GM18868 (cell line): ENCODE data around the gene BRPF1.
"Not testable (repeated sequence)": the region's sequence is repeated elsewhere in the genome, so short reads cannot be mapped to it uniquely, and the experiment has no call there.

Source experiments
- ATAC-seq: cut with Tn5 transposase; IDR thresholded peaks from one replicate; pipeline ENCODE4 v1.9.1; 2021; ENCODE audit warnings: mild to moderate bottlenecking, moderate library complexity; ENCODE audit not compliant: unreplicated experiment

Gene BRPF1

DNA sequence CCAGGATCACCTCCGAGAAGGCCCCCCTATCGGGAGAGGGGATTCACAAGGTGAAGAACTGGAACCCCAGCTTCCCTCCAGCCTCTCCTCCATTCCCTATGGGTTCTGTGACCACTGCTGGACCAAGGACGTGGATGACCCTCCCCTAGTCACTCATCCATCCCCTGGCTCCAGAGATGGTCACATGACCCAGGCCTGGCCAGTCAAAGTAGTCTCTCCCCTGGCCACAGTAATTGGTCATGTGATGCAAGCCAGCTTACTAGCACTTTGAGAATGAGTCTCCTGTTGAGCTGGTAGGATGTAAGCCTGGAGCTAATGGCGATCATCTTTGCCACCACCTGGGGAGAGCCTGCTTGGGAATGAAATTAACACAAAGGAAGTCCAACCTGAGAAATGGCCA, 34.3 kb downstream of the BRPF1 start:
- ATAC-seq = no peak

DNA sequence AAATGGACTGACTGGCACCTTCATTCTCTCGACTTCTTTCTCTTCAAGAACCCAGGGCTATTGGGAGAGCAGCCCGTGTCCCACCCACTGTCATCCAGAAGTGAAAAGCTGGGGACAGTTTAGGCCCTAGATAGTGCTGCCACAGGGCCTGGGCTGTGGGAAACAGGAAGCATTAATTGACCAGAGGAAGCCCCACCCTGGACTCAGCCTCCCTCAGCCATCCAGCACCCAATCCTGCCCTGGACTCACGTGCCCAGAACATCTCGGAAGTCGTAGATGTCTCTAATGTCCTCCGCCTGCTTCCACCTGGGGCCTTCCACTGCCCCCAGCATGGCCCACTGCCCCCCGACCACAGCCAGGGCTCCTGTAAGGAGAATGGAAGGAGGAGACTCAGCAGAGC, 35.9 kb downstream of the BRPF1 start:
- ATAC-seq = no peak

DNA sequence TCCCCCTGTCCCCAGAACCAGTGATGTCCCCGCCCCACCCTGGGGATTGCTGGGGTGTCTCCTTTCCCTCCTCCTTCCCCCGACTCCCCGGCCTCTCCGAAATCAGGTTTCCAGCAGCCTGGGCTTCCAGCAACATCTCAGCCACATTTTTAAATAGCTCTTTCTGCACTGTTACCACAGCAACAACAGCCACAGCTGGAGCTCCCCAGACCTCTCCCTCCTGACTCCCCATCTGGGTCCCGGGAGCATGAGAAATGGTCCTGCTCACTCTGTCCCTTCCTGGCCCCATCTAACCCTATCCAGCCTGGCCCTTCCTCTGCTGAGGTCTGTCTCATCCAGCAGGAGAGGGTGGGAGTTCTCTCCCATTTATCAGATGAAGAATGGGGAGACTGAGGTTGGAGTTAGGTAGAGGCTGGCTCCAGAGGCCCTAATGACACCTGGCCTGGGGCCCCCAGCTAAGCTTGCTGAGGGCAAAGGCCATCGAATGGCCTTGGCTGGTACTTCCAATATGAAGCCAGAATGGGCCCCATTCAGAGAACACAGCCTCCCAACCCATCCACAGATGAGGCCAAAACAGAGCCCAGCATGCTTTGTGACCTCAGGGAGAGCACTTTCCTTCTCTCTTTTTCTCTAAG, 36.7 kb downstream of the BRPF1 start:
- no peak for ATAC-seq

DNA sequence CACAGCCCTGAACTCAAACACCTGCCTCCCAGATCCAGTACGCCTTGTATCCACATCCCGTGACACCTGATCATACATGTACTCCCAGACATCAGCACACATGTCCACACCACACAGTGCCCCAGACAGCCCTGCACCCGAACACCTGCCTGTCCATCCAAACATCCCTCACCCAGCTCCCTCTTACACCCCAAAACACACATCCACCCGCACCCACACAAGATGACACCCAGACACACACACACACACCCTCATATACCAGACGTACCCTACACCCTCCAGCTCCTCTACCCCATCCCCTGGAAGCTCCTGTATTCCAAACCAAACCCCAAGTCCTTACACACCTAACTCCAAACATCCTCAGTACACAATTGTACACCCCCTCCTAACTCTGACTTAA, 37.5 kb downstream of the BRPF1 start:
- no peak for ATAC-seq

DNA sequence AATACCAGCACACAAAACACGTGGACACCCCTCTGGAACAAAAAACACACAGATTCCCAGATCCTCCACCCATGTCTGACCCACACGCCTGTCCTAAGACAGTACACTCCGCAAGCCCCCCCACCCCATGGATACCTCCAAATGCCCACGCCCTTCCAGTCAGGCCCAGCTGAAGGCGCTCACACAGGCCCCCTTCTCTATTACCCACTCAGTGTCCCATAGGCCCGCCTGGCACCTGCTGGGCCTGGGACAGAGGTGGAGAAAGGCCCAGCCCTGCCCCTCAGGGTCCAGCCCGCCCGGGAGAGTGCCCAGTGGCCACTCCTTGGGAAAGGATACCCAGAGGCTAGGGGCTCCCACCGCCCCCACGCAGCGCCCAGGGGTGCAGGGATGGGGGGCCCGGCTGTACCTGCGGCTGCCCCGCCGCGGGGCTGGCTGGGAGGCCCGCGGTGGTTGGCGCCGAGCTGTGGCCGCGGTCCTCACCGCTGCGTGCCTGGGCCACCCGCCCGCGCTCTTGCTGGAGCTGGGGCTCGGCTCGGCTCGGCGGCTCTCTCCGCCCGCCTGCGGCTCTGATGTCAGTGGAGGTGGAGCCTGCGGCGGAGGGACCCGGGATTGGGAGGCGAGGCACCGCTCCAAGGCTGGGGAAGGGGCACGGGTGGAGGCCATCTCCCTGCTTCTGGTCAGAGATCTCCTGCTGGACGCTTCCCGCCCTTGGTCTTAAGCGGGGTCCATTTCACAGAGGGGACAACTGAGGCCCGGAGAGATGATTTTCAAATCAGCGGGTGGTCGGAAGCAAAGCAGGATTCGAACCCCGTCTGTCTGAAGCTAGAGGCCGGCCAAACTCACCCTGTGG, 38.1 kb downstream of the BRPF1 start, which contains the start of gene CAMK1:
Gene CAMK1 (minus strand): TSS at position 522 of the 850 bp plus-strand sequence. CDS start 2,198 bp downstream, outside the sequence.
- peak; percentile 92 for ATAC-seq

DNA sequence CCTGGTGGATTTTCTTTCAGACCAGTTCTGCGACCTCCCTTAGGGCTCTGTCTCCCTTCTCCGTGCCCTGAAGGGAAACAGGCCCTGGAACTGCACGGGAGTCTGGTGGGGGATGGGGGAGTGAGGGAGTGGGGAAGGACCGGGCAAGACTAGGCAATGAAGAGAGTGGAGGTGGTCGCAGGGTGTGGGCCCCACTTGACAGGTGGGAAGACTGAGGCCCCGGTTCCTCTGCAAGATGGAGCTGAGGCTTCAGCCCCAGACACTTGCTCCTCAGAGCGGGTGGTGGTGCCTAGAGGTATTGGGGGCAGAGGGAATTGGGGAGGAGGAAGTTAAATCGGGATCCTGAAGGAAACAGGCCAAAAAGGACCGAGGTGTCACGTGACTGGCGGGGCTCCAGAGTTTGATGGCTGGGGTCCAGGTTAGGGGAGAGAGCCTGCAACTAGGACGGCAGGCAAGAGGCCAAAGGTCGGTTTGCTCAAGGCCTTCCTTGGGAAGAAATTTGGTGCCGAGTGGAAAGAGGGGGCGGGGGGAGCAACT, 38.8 kb downstream of the BRPF1 start:
- no peak for ATAC-seq

DNA sequence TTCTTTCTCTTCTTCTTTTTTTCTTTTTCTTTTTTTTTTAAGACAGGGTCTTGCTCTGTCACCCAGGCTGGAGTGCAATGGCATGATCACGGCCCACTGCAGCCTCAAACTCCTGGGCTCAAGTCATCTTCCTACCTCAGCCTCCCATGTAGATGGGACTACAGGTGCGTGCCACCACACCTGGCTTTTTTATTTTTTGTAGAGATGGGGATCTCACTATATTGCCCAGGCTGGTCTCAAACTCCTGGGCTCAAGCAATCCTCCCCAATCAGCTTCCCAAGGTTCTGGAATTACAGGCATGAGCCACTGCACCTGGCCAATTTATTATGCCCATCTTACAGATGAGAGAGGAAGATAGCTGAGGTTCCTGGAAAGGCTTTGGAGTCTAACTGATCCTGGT, 39.5 kb downstream of the BRPF1 start:
- not testable (repeated sequence) for ATAC-seq

DNA sequence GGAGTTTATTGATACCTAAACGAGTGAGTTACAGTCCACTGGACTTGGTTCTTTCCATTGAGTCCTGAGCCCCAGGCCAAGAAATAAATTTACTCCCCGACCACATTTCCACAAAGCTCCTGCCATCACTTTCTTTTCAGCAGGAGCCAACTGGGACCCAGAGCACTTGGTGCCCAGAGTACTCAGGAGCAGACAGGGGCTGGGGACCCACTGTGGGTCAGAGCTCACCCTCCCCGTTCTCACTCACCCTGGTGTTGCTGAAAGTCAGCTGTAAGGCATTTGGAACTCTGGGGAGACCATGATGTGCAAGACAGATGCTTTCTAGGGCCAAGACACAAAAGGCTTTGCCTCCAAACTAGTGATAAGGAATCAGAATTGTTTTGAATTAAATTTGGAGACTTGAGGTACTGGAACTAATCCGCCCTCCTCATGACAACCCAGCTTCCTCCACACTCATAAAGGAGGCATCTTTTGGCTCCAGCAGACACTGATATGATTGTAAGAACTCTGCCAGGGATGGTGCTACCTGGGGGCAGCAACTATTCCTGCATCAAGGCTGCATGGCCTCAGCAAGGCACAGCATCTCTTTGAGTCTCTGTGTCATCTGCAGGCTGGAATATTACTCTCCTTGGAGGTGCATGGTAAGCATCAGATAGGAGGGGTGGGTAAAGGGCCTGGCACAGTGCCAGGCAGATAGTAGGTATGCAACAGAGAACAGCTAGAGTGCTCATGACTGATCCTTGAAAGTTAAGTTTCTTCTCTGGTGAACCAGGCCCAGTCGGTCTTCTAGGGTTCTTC, 45.6 kb downstream of the BRPF1 start:
- ATAC-seq = no peak

DNA sequence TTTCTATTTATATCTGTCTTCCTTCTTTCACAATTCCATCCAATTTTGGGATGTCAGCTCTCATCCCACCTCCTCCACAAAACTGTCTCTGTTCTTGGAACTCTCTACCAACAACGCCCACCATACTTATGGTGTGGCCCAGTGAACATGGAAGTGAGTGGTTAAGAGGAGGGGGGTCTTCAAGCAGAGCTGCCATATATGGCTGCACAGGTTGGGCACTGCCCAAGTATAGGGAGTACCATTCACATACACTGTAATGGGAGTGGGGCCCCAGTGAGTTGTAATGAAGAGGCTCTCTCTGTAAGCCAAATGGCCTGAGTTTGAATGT, 46.1 kb downstream of the BRPF1 start:
- ATAC-seq = no peak

DNA sequence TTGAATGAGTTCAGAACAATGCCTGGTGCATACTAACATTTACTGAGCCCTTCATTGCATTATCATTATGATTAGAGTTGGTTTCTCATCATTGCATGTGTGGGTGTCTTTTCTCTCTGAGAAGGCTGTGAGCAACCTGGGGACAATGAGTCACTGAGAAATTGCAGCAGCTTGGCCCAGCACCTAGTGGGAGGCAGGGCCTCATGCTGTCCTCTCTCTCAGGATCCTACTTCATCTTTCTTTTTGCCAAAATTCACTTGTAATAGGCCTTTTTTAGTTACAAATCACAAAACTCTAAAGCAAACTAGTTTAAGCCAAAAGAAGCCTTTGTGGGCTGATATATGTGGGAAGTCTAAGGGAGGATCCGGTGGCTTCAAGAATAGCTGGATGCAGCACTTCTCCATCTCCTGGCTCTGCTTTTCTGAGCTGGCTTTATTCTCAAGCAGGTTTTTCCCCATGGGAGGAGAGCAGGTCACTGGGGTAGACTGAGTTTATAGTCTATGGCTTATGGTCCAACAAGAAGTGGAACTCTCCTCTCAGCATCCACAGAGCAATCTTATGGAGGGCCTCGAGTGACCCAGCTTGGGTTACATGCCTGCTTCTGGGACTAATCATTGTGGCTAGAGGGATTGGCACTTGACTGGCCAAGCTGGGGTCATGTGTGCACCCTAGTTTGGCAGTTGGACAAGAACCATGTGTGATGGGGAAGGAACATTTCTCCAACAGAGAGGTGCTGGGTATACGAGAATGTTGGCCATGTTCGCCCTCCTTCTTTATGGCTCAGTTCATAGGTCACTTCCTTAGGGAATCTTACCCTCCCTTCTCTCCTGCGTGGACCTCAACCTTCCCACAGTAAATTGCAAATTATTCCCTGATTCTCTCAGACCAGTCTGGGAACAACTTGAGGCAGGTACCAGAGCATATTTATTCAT, 46.9 kb downstream of the BRPF1 start:
- no peak for ATAC-seq

DNA sequence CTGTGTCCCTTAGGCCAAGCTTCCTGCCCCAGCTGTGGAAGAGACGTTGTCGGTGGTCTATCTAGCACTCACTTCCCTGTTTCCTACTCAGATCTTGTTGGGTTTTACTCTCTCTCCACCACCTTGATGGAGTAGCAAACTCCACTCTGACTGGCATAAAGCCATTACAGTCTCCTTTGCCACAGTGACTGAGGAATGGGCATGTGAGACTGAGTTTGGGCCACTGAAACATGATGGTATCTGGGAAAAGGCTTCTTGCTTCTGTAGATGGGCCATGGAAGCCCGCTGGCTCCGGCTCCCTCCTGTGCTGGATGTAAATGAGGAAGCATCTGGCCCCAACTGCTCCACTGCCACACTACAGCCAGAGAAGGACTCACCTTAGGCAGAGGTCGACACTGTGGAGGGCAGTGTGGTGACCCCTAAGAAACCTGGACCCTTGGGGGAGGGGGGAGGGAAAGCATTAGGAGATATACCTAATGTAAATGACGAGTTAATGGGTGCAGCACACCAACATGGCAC, 47.6 kb downstream of the BRPF1 start:
- ATAC-seq = no peak

DNA sequence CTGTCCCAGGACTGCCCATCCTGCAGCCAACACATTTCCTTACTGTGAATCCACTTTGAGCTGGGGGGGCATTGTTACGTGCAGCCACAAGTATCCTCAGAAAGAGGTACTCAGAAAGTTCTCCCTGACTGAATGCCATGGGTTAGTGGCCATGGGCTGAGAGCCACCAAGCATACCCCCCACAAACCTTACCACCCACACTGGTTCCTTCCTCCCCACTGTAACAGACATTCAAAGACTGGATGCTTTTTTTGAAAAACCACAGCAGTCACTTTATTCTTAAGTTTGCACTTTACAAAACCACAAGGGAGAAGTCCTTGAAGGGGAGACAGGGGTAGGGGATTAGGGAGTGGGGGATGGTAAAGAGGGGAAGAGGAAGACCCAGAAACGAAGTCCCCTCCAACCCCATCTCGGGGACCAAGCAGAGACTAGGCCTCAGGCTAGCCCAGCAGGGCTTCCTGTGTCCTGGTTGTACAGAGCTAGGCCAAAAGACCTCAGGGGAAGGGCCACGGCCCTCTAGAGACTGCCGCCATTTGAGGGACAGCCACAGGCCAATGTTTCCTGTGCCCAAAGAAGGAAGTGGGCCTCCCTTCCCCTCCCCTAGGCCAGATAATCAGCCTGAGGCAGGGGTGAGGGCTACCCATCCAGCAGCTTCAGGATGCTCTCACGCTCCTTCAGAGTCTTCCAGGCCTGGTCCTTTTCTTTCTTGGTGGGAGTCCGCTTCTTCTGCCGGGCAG, 48.4 kb downstream of the BRPF1 start:
- peak; percentile 56 for ATAC-seq

DNA sequence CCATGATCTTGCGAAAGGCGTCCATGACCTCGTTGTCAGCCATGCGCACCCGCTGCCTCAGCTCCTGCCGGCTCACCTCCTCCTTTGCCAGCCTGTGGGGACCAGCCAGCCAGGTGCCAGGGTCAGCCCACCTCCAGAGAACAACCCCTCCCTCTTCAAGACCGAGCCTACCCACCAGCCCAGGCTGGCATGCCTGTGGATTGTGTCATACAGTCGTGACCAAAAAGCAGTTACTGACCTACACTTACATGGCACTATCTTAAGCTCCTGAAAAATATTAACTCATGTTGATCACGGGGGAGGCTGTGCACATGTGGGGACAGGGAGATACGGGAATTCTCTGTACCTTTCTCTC, 48.9 kb downstream of the BRPF1 start:
- ATAC-seq = peak; percentile 2

DNA sequence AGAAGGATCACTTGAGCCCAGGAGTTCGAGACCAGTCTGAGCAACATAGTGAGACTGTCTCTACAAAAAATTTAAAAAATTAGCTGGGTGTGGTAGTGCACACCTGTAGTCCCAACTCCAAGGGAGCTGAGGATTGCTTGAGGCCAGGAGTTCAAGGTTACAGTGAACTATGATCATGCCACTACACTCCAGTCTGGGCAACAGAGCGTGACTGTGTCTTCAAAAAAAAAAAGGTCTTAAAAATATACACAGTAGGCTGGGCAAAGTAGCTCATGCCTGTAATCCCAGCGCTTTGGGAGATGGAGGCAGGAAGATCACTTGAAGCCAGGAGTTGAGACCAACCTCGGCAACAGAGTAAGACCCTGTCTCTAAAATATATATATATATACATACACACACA, 49.4 kb downstream of the BRPF1 start:
- ATAC-seq = no peak

DNA sequence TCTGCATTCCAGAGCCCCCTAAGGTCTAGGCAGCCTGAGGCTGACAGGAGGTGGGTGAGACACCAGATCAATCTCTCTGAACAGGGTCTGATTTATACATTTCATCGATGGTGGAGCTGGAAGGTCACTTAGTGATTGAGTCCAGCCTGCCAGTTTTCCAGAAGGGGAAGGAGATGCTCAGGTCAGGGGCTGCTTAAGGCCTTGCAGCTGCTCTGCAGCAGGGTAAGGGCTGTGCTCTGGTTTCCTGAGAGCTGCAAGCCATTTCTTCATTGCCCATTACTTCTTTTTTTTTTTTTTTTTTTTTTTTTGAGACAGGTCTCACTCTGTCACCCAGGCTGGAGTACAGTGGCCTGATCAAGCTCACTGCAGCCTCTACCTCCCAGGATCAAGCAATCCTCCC, 50.0 kb downstream of the BRPF1 start:
- no peak for ATAC-seq

DNA sequence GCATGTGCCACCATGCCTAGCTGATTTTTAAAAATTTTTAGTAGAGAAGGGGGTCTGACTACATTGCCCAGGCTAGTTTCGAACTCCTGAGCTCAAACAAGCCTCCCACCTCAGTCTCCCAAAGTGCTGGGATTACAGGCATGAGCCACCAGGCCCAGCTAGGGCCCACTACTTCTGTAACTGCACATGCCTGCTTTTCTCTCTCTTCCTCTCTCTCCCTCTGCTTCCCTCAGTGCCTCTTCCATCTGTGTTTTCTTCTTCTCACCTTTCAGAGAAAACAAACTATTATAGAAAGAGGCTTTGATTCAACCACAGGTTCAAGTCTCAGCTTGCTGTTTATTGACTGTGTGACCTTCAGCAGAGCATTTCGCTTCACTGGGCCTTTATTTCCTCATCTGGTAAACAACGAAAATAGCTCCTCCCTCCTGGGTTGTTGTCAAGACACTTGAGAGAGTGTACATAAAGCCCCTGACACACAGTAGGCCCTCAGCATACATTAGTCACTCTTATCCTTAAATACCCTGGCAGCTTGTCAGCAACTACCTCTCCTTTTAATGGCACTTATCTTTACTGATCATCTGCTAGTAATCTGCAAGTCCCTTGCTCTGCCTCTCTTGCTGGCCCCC, 50.6 kb downstream of the BRPF1 start:
- ATAC-seq = no peak

DNA sequence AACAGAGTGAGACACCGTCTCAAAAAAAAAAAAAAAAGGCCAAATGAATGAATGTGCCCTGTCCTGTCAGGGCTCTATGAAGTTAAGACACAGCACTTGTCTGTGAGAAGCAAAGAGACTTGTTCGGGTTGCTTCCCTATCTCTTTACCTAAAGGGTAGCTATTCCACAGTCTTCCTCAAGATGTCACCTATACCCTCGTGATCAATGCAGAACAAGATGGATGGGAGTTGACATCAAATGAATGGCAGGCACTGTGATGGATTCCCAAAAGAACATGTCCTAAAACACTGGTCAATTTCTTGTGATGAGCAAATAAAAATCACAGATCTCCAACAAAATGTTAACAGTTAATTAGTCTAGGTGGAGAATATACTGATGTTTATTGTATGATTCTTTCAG, 51.2 kb downstream of the BRPF1 start:
- ATAC-seq = no peak

DNA sequence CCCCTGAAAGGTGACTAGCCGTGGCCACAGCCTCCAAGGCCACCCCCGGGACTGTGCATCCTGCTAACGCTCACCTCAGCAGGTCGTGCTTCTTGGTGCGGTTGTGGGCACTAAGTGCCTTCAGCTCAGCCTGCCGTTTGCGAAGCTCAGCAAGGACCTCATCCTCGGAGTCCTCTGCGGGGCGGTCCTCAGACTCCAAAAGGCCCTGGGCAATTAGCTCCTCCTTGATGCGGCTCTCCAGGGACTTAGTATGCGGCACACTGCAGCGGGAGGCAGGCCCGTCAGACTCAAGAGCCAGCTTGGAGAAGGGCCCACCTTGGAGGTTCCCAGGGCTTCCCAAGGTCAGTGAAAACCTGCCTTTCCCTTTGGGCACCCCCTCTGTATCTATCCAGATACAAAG, 52.4 kb downstream of the BRPF1 start:
- ATAC-seq = no peak

DNA sequence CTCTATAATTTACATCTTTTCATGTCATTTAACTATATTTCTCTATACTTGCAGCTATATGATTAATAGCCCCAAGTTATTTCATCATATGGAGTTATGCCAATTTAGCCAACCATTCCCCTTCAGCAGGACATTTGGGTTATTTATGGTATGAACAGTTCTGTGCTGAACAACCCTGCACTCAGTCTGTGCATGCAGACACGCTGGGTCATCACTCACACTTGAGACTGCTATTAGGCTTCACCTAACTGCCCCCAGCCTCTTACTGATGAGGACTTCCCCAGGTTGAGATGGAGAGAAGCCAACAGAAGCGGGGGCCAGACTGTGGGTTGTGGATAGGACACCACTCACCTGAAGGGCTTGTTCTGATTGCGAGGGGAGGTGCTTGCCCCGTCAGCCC, 53.4 kb downstream of the BRPF1 start:
- ATAC-seq = no peak
